ENCODE measurements around the gene FLACC1.

DNA sequence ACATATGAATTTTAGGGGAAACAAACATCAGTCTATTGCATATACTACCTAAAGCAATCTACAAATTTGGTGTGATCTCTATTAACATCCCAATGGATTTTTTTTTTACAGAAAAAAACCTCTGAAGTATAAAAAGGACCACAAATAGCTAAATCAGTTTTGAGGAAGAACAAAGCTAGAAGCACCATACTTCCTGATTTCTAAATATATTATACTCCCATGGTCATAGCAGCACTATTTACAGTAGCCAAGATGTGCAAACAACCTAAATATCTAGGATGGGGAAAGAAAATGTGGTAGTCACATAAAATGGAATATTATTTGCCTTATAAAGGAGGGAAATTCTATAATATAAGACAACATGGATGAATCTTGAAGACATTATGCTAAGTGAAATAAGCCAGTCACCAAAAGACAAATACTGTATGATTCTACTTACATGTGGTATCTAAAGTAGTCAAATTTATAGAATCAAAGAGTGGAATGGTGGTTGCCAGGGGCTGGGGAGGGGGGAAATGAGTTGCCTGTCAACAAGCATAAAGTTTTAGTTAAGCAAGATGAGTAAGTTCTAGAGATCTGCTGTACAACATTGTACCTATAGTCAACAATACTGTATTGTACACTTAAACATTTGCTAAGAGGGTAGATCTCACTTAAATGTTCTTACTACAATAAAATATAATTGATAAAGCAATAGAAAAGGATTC, 114.4 kb downstream of the FLACC1 start:
- no peak for TF ChIP-seq POLR2AphosphoS5 (IDR thresholded peaks at IDR 0.05; ENCODE audit: borderline replicate concordance, low read depth, low read length)
- TF ChIP-seq EZH2 (IDR thresholded peaks at IDR 0.05), result no peak
- no peak for TF ChIP-seq FOXP2 (optimal IDR thresholded peaks at IDR 0.05; ENCODE audit: control extremely low read depth, extremely low read length, insufficient read depth)
